AG09319 (cell line): Measurements from ENCODE around the gene ROBO1.
"Not testable (repeated sequence)": the region's sequence is repeated elsewhere in the genome, so short reads cannot be mapped to it uniquely, and the experiment has no call there.

Experiments
- DNase-seq: peaks from one replicate; pipeline ENCODE4 v3.0.0-alpha.2; 2010; ENCODE audit warnings: low read depth; ENCODE audit errors: extremely low read depth
- CTCF ChIP-seq: IDR thresholded peaks from 2 replicates; pipeline ENCODE4 v1.5.1; 2011; ENCODE audit warnings: low read depth, mild to moderate bottlenecking, inconsistent platforms, low read length, moderate library complexity

ROBO1 gene

GRCh38 chr3:79767905-79768267 lies at the start of gene ROBO1:
Gene ROBO1 (minus strand): TSS chr3:79767998.
- TF ChIP-seq CTCF, result no peak
- no peak for DNase-seq

GRCh38 chr3:79817224-79817623 lies 49.4 kb upstream of the ROBO1 start:
- TF ChIP-seq CTCF, result no peak
- no peak for DNase-seq

- TF ChIP-seq CTCF, result no peak
- no peak for DNase-seq
These were observed 47.7 kb upstream of the ROBO1 start for GRCh38 chr3:79815478-79815877.

- DNase-seq, result no peak
- no peak for TF ChIP-seq CTCF
These were observed 42.8 kb upstream of the ROBO1 start for GRCh38 chr3:79810581-79810980.

- TF ChIP-seq CTCF, result no peak
- DNase-seq, result no peak
These were observed 42.3 kb upstream of the ROBO1 start for GRCh38 chr3:79810092-79810491.

- no peak for TF ChIP-seq CTCF
- no peak for DNase-seq
These were observed 41.3 kb upstream of the ROBO1 start for GRCh38 chr3:79809106-79809505.

GRCh38 chr3:79808515-79808914 lies 40.7 kb upstream of the ROBO1 start:
- DNase-seq, result no peak
- no peak for TF ChIP-seq CTCF

GRCh38 chr3:79790177-79790576 lies 22.4 kb upstream of the ROBO1 start:
- DNase-seq, result not testable (repeated sequence)
